Stimulated activated naive CD4-positive, alpha-beta T cell (primary cell): ENCODE data around the gene GRIN2D.
A peak's percentile ranks its signal among the peaks of the same experiment; 100 is the strongest.

Experiments
- DNase-seq, 6 experiments: peaks; one replicate each; lab custom pipeline; 2025; lab: John Stamatoyannopoulos, UW

Gene GRIN2D

GRCh38 chr19:48441360-48442050, 48.0 kb downstream of the GRIN2D start:
- DNase-seq = no peak

GRCh38 chr19:48442116-48443035, 48.9 kb downstream of the GRIN2D start:
- no peak for DNase-seq

- DNase-seq = peak in 3 of 6 experiments; percentile 9 to 22 (median 15)
Measured at GRCh38 chr19:48443256-48443655, 49.8 kb downstream of the GRIN2D start.
